Gastroesophageal sphincter (tissue), 3 donors: Measurements from ENCODE around the gene SHOC1.

Experiments
- POLR2A ChIP-seq, 2 donors: fragments of 450-650 bp; IDR thresholded peaks; one replicate each; pipeline ENCODE4 v1.6.1; 2017; ENCODE audit warnings: antibody characterized with exemption in 2 of 2, mild to moderate bottlenecking in 2 of 2, moderate library complexity in 1 of 2
- POLR2AphosphoS5 ChIP-seq: sonication (generic); formaldehyde crosslinking; IDR thresholded peaks from one replicate; pipeline ENCODE4 v1.6.1; 2017; ENCODE audit warnings: antibody characterized with exemption
- TF ChIP-seq, protein P1 (sequence below), 4 experiments: fragments of 200-600 bp in 2 of 4; fragments of 450-650 bp in 2 of 4; sonication (generic) in 1 of 4; IDR thresholded peaks; one replicate each; pipeline ENCODE4 v1.5.1; 2017 to 2019; ENCODE audit warnings: antibody characterized with exemption in 4 of 4, mild to moderate bottlenecking in 2 of 4, moderate library complexity in 2 of 4

- no peak for TF ChIP-seq POLR2A (IDR thresholded peaks at IDR 0.05)
- TF ChIP-seq, protein P1, sequence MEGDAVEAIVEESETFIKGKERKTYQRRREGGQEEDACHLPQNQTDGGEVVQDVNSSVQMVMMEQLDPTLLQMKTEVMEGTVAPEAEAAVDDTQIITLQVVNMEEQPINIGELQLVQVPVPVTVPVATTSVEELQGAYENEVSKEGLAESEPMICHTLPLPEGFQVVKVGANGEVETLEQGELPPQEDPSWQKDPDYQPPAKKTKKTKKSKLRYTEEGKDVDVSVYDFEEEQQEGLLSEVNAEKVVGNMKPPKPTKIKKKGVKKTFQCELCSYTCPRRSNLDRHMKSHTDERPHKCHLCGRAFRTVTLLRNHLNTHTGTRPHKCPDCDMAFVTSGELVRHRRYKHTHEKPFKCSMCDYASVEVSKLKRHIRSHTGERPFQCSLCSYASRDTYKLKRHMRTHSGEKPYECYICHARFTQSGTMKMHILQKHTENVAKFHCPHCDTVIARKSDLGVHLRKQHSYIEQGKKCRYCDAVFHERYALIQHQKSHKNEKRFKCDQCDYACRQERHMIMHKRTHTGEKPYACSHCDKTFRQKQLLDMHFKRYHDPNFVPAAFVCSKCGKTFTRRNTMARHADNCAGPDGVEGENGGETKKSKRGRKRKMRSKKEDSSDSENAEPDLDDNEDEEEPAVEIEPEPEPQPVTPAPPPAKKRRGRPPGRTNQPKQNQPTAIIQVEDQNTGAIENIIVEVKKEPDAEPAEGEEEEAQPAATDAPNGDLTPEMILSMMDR (IDR thresholded peaks at IDR 0.05), result no peak
- no peak for TF ChIP-seq POLR2AphosphoS5
These were observed 16.2 kb upstream of the SHOC1 start for GRCh38 chr9:111810908-111811307.
